Esophagus squamous epithelium (tissue), 5 donors: Measurements from ENCODE around the gene HNMT. TPM values are rescaled to one million over a fixed set of nuclear protein-coding genes. Genes with fewer than 3 reads are reported as not detected.

Source experiments
- DNase-seq: peaks from one replicate; lab custom pipeline; 2025; lab: John Stamatoyannopoulos, UW
- H3K27ac ChIP-seq, 4 donors: fragments of 200-600 bp; sonication (generic); one replicate each; pipeline ENCODE4 v1.5.1; 2016 to 2019; ENCODE audit warnings: mild to moderate bottlenecking in 1 of 4
- H3K27me3 ChIP-seq, 4 donors: fragments of 200-600 bp; sonication (generic); 1 replicate in 3 of 4; 2 replicates in 1 of 4; pipeline versions ENCODE4 v1.5.1 to v1.6.0; 2017 to 2021; ENCODE audit warnings: antibody characterized with exemption in 1 of 4
- H3K36me3 ChIP-seq, 3 donors: fragments of 200-600 bp; sonication (generic); one replicate each; pipeline ENCODE4 v1.5.1; 2016 to 2019
- H3K4me1 ChIP-seq, 3 donors: fragments of 200-600 bp; sonication (generic); one replicate each; pipeline ENCODE4 v1.5.1; 2017 to 2019
- H3K4me3 ChIP-seq, 4 donors: fragments of 200-600 bp; sonication (generic); 1 replicate in 3 of 4; 2 replicates in 1 of 4; pipeline ENCODE4 v1.5.1; 2016 to 2019; ENCODE audit warnings: mild to moderate bottlenecking in 2 of 4, moderate library complexity in 1 of 4
- H3K9me3 ChIP-seq, 3 donors: fragments of 200-600 bp; sonication (generic); one replicate each; pipeline ENCODE4 v1.5.1; 2016 to 2019
- POLR2A ChIP-seq, 4 donors: fragments of 450-650 bp; IDR thresholded peaks; one replicate each; pipeline ENCODE4 v1.6.1; 2017; ENCODE audit warnings: antibody characterized with exemption in 4 of 4, mild to moderate bottlenecking in 4 of 4, moderate library complexity in 3 of 4
- WGBS, 2 donors: methylation state at CpG; one replicate each; pipeline ENCODE4 v1.1.5; 2018; 5-methylcytosine and 5-hydroxymethylcytosine counted together
- intact Hi-C: fragments of 100-400 bp; cut with DNase I; formaldehyde crosslinking; loops from one replicate; pipeline ENCODE4 v1.15.0; 2022
- total RNA-seq, 4 donors: library from RNA; depleted of rRNA; stranded (reverse); fragments of >200 nt; gene quantifications; one replicate each; pipeline ENCODE4 v1.1.0, GENCODE V29; 2016
- TF ChIP-seq, protein P1 (sequence below), 6 experiments: fragments of 450-650 bp in 4 of 6; fragments of 200-600 bp in 2 of 6; sonication (generic) in 2 of 6; IDR thresholded peaks; one replicate each; pipeline ENCODE4 v1.5.1; 2016 to 2019; ENCODE audit warnings: antibody characterized with exemption in 6 of 6, mild to moderate bottlenecking in 4 of 6, moderate library complexity in 4 of 6
- donor health status: DM: yes; HTN: yes; CAD: no.

HNMT gene
- total RNA-seq, 4 donors from 2014 or later = 5.9 to 41.6 (median 8.2) TPM

DNA sequence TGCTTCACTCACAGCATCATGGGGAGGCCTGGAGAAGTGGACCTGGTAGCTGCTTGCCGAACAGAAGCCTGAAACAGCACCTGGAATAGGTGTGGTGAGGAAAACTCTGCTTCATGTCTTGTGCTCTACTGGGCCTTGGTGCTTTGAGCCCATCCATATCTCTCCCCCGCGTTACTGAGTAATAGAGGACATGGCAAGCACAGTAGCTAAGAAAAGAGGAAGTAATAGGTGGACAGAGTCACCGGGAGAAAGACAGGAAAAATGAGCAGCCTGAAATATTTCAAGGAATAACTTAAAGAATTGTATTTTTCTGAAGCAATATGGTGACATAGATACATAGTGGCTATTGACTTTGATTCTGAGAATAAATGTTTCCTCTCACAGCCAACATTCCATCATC lies 14.0 kb upstream of the HNMT start:
- DNase-seq = no peak

DNA sequence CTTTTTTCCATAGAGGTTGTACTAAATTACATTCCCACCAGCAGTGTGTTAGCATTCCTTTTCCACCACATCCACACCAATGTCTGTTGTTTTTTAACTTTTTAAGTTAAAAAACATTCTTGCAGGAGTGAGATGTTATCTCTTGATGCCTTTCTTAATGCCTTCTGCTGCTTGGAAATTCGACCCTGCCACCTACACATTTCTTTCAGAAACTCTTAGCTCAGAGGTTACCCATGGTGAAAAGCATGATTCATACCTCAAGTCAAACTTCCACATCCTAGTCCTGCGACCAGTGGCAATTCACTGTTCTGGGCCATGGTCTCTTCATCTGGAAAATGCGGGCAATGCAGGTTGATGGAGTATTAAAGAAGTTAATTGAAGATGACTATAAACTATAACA lies 12.7 kb upstream of the HNMT start:
- Histone ChIP-seq H3K27ac (no peak overlapping the region), H3K36me3 (no peaks in the 10 kb centered on the region), H3K27me3 (no peaks in the 10 kb centered on the region), H3K4me3 (no peak overlapping the region), H3K9me3 (no peaks in the 10 kb centered on the region), H3K4me1 (no peaks in the 10 kb centered on the region)
- DNase-seq = no peak
- TF ChIP-seq, protein P1, sequence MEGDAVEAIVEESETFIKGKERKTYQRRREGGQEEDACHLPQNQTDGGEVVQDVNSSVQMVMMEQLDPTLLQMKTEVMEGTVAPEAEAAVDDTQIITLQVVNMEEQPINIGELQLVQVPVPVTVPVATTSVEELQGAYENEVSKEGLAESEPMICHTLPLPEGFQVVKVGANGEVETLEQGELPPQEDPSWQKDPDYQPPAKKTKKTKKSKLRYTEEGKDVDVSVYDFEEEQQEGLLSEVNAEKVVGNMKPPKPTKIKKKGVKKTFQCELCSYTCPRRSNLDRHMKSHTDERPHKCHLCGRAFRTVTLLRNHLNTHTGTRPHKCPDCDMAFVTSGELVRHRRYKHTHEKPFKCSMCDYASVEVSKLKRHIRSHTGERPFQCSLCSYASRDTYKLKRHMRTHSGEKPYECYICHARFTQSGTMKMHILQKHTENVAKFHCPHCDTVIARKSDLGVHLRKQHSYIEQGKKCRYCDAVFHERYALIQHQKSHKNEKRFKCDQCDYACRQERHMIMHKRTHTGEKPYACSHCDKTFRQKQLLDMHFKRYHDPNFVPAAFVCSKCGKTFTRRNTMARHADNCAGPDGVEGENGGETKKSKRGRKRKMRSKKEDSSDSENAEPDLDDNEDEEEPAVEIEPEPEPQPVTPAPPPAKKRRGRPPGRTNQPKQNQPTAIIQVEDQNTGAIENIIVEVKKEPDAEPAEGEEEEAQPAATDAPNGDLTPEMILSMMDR (IDR thresholded peaks at IDR 0.05) = no peak
- no peak for TF ChIP-seq POLR2A (IDR thresholded peaks at IDR 0.05)
- intact Hi-C loops = no loop called here
- WGBS, 2 donors = 63 to 75% methylated on average over 3 of the region's 3 CpGs

More for the DNA sequence above, 14.0 kb upstream of the HNMT start:
- TF ChIP-seq, protein P1 (IDR thresholded peaks at IDR 0.05) = no peak
- no peak for TF ChIP-seq POLR2A (IDR thresholded peaks at IDR 0.05)
- no peaks in the 10 kb centered on the region for H3K36me3 ChIP-seq
- H3K27ac ChIP-seq = no peak overlapping the region
- no peaks in the 10 kb centered on the region for H3K4me1 ChIP-seq
- H3K9me3 ChIP-seq = no peaks in the 10 kb centered on the region
- intact Hi-C loops = no loop called here
- 76 to 88% methylated on average over 4 of the region's 4 CpGs for WGBS, 2 donors
- no peak overlapping the region for H3K4me3 ChIP-seq
- no peaks in the 10 kb centered on the region for H3K27me3 ChIP-seq

DNA sequence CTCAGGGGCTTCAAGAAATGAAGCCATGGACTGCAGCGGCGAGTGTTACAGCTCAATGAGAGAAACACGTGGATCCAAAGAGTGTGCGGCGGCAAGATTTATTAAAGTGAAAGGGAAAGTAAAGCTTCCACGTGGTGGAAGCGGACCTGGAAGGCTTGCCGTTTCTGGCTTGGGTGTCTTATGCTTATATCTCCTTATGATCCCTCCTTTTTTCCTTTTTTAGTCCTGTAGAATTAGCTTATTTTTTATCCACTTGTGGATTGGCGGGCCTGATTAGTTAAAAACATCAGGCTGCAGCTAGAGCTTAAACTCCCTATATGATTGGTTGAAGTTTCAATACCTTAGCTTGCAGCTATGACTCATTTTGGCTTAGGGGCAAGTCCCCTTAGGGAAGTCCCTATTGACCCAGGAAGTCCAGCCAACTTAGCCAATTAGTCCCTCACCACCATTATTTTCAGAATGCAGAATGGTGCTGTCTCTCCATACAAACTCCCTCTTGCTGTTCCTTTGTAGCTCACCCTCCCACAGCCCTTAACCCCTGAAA lies 11.6 kb upstream of the HNMT start:
- no peaks in the 10 kb centered on the region for H3K4me1 ChIP-seq
- H3K27me3 ChIP-seq = no peaks in the 10 kb centered on the region
- intact Hi-C loops = no loop called here
- H3K27ac ChIP-seq = no peak overlapping the region
- no peaks in the 10 kb centered on the region for H3K9me3 ChIP-seq
- TF ChIP-seq POLR2A (IDR thresholded peaks at IDR 0.05) = no peak
- TF ChIP-seq, protein P1 (IDR thresholded peaks at IDR 0.05) = no peak
- 66 to 91% methylated on average over 9 of the region's 9 CpGs for WGBS, 2 donors
- H3K36me3 ChIP-seq = no peaks in the 10 kb centered on the region
- no peak overlapping the region for H3K4me3 ChIP-seq
- no peak for DNase-seq

DNA sequence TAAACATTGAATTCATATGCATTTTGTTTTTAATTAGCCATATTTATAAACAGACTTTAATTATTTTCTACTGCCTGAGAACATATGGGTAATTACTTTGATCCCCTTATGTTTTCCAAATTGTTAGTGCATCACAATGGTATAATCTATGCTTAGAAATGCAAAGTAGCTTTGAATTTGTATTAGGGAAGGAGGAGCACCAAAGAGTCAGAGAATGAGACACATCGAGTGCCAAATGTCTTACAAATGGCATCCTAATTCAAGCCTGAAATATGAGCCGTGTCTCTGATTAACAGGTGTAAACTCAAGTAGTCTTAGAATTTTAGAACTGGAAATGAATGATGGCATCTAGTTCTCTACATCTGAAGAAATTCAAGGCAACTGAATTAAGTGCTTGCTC lies 8.7 kb upstream of the HNMT start:
- Histone ChIP-seq H3K4me1 (no peaks in the 10 kb centered on the region), H3K36me3 (no peaks in the 10 kb centered on the region), H3K9me3 (no peaks in the 10 kb centered on the region), H3K27ac (no peak overlapping the region), H3K27me3 (no peaks in the 10 kb centered on the region), H3K4me3 (no peak overlapping the region)
- WGBS, 2 donors = 91 to 92% methylated on average over 2 of the region's 2 CpGs
- no peak for TF ChIP-seq POLR2A (IDR thresholded peaks at IDR 0.05)
- TF ChIP-seq, protein P1 (IDR thresholded peaks at IDR 0.05) = no peak
- DNase-seq = no peak
- intact Hi-C loops = no loop called here

DNA sequence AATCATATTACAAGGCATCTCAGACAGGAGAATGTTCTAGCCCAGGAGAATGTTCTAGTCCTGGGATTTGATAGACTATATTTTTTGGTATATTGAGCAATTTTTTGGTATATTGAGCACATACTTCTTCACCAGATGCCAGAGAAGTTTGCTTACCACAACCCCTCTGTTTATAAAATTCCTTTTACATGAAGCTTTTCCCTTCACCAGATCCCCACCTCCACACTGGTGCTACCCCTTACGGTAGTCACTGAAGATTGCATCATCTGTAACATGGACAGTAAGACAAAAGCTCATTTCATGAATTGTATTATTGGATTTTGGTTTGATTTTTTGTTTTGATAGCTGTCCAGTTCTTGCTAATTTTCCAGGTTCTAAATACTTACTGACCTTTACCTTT lies 7.2 kb upstream of the HNMT start:
- no peak for DNase-seq
- Histone ChIP-seq H3K4me1 (no peaks in the 10 kb centered on the region), H3K9me3 (no peaks in the 10 kb centered on the region), H3K4me3 (no peak overlapping the region), H3K36me3 (no peaks in the 10 kb centered on the region), H3K27ac (no peak overlapping the region), H3K27me3 (no peaks in the 10 kb centered on the region)
- intact Hi-C loops = no loop called here
- TF ChIP-seq, protein P1 (IDR thresholded peaks at IDR 0.05) = no peak
- TF ChIP-seq POLR2A (IDR thresholded peaks at IDR 0.05) = no peak
- WGBS, 2 donors = 50 to 86% methylated on average over 1 of the region's 1 CpG
